ENCODE results near the gene FAAP20.

The FAAP20 gene

DNA sequence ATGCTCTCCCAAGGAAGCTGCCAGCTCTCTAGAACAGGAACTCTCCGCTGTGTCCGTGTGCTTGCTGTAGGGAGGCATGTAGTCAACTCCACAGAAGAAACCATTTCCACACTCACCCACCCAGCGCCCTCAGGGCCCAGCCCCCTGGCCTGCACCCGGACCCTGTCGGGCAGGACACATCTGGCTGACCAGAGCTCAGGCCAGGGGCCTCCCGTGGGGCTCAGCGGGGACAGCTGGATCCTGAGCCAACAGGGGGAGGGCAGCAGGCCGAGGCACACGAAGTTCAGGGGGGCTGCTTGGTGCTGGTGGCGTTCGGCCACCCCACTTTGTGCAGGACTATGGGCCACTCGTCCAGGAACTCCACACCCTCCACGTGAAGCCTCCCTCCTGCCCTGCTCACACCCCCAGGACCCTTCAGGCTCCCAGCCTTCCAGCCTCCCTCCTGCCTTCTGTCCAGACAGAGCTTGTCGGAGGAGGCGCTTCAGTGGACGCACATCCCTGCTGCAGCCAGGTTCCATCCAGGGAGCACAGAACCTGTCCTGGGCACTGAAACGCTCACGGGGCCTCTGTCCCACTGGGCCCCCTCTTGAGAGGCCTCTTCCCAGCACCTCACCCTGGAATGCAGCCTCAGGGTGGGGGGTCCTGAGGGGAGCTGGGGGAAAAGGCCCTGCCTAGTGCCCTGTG, 15.0 kb upstream of the FAAP20 start:
- DNase-seq = no peak

DNA sequence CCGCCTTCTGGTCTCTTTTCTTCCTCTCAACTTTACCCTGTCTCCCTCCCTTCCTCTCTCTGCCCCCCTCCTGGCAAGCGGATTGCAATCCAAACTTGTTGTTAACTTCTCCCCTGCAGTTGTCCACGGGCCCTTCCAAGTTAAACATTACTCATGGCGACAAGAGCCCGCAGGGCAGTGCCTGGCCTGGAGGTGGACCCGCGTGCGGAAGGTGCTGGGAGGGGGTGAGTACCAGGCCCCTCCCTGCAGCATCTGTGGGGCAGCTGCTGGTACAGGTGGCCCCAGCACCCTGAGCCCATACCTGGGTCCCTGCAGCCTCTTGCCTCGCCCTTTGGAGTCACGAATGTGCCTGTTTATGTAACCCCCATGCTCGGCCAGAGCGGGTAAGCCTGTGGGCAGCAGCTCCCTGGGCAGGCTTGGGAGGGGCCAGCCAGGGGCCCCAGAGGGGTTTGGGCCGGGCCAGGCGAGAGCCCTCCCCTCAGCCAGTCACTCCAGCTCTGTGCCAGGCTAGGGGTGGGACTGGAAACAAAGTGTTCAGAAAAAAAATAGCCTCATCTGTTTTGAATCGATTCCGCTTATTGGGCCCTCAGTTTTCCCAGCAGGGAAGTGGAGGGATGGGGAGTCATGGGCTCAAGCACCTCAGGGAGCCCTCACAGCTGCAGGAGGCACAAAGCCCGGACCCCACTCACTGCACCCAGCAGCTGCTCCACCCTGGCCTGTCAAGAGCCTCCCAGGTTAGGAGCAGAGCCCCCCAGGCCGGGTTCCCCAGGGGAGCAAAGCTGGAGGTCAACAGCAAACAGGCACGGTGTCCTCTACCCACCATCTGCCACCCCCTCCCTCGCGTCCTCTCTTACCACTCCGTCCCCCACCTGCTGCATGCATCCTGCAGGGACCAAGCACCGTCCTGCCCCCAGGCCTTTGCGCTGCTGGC, 14.0 kb upstream of the FAAP20 start:
- DNase-seq = no peak

DNA sequence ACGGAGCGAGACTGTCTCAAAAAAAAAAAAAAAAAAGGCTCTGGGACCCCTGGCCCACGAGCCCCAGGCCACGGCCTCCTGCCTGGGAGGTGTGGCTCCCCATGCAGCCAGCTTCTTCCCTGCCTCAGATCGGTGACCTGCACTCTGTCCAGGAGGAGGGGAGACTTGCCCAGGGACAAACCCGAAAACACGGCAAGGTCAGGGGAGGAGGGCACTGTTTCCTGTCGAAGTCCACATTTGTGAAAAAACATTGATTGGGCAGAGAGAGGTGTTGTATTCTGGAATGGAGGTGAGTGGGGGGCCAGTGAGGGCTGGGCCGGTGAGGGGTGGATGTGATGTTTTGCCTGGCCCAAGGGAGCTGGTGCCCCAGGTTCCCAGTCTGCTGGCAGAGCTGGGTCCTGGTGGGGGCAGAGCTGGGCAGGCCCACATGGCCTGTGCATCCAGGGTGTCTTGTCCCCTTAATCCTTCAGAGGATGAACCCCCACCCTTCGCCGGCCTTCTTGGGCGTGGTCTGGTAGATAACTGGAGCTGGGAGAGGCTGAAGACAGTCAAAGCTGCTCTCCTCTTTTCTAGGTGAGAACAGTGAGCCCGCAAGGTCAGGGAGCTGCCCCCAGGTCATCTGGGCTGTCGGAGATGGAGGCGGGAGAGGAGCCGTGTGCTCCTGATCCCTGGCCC, 12.4 kb upstream of the FAAP20 start:
- no peak for DNase-seq

DNA sequence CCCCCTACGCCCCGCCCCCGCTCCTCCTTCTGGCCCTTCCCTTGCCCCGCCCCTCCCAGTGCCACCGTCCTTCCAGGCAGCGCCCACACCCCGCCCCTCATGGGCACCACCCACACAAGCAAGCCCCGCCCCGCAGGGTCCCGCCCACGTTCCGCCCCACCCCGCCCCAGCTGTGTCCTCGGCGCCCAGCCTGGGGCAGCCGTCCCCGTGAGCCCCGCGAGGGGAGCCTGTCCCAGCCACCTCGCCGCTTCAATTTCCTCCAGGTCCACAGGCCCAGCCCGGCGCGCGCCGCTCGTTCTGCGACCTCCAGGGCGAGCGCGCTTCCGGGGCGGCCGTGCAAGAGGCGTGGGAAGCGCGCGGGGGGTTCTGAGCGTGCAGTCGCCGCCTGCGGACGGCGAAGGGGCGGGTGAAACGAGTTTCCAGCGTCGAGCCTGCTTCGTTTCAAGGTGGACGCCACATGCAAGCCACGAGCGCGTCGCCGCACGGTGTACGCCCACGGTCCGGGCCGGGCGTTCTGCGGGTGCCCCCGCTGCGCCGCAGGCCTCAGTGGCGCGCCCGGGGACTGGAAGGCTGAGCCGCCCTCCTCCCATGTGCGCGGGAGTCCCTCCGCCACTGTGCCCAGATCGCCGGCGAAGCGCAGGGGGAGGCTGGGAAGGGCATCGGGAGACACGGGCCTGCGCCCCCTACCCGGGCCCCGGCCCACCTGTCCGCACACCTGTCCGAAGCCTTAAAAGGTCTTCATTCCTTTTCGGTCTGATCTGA, 10.8 kb upstream of the FAAP20 start:
- peak; percentile 29 for DNase-seq

DNA sequence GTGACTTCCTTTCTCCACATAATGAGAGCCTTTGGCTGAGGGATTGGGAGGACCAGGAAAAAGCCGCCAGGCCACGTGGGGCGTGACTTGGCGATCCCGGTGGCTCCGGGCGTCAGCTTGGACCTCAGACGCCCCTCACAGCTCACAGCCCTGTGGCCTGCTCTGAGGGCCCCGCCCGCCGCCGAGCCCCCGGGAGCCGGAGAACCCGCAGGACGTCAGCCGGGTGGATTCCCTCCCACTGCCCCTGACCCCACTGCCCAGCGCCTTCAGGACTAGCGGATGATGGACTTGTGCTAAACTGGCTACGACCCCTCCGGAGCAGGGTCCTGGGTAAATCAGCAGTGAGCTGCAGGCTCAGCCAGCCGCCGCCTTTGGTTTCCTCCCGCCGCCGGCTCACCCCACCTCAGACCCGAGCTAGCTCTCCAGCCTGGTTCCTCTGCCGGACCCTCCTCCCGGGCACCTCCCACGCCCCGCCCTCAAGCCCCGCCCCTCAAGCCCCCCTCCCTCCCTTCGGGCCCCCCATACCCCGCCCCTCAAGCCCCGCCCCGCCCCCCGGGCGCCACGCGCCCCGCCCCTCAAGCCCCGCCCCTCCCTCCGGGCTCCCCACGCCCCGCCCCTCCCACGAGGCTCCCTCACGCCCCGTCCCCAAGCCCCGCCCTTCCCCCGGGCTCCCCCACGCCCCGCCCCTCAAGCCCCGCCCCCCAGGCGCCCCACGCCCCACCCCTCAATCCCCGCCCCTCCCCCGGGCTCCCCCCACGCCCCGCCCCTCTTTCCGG, 10.0 kb upstream of the FAAP20 start:
- DNase-seq = no peak

DNA sequence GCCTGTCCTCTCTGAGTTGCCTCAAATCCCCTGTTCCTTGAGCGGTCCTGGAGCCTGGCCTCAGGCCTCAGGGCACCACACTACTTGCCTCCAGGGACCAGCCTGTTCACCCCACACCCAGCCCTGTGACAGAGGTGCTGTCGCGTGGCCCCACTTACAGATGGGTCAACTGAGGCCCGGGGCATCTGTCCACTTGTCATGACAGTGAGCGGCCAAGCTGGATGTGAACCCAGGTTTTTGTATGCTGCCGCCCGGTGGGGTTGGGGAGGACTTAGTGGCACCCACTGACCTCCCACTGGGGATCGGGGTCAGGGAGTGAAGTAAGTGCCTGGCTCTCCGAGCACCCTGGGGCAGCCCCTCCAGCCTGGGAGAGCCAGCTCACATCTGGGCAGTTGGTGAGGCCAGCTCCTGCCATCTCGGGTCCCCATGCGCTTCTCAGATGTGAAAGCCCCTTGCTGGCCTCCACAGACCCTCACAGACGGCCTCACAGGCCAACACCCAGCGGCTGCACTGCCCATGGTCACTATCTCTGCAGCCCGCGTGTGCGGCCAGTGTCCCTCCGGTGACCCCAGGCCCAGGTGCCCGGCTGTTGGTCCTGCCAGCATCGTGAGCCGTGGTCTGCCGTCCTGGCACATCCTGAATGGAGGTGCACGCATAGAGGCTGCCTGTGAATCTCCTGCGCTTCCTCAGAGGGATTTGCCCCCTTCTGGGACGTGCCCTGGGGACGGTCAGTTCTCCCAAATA, 9.3 kb upstream of the FAAP20 start:
- no peak for DNase-seq

DNA sequence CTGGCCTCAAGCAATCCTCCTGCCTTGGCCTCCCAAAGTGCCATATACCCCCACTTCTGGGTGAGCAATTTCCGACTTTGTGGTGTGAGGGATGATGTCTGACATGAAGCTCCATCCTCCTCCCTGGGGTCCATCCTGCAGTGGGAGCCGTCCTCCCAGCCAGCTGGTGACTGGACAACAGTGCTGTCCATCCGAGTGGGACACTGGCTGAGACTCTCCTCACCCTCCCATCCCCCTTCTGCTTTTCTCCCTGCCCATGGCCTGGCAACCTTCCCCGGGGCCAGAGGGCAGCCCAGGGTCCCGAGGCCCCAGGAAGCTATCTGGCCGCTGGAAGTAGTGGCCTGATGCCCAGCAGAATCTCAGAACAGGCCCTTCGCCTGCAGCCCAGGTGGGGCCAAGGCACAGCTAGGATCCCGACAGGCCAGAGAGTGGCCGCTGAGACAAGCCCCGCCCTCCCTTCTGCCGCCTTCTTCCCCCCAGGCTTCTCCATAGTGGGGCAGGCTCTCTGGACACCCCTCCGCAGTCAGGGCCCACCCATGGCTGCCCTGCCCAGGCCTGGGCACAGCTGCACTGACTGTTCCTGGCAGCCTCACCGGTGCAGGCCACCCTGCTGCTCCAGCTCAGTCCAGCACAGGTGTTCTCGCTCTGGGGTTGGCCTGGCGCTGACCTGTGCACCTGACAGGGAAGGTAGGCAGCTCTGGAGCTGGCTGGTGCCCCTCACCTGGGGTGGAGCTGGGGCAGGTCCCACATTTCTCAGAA, 8.4 kb upstream of the FAAP20 start:
- DNase-seq = no peak

DNA sequence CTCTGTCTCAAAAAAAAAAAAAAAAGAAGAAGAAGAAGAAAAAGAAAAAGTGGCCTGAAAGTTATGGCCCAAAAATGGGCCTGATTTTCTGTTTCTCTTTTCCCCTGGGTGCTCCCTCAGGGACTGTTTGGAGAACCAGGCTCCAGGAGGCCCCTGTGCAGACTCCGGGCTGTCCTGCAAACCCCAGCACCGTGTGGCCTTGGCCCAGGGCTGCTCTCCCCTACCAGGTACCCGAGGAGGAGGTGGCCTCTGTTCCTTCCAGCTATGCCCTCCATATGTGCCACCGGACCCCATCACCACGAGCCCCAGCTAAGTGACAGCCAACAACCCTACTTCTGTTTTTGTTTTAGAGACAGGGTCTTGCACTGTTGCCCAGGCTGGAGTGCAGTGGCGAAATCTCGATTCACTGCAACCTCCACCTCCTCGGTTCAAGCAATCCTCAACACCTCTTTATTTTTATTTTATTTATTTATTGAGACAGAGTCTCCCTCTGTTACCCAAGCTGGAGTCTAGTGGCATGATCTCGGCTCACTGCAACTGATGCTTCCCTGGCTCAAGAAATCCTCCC, 7.5 kb upstream of the FAAP20 start:
- no peak for DNase-seq

DNA sequence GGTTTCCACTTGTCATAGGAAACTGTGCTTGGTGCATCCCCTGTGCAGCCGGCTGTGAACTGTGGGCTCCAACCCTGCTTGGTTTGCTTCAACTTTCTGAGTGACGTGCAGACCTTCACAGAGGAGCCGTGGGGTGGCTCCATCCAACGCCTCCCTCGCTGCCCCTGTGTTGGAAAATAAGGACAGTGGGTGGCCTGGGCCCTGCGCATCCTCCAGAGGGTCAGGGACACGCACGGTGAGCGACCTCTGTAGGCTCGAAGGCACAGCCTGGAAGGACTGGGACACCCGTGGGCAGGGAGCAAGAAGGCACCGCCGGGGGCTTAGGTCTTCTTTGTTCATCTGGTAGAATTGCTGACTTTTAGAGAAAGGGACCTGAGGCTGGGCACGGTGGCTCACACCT, 6.5 kb upstream of the FAAP20 start:
- no peak for DNase-seq

DNA sequence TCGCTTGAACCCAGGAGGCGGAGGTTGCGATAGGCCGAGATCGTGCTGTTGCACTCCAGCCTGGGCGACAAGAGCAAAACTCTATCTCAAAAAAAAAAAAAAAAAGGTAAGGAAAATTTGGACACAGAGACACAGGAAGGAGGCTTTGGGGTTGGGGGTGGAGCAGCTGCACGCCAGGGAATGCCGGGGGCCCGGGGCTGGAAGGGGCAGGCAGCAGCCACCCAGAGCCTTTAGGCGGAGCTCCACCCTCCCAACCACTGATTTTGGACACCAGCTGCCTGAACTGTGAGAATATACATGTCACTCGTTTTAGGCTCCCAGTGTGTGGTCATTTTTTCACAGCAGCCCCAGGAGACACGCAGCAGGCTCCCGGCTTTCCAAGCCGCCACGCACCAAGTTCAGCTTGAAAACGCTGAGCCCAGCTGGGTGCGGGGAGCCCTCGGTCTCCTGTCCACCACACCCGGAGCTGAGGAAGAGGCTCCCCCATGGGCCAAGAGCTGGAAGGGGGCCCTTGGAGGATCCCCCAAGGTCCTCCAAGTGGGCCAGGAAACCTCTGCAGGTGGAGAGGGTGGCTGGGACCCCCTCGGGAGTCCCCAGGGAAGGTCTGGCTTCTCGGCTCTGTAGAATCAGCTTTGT, 5.9 kb upstream of the FAAP20 start:
- DNase-seq = no peak

DNA sequence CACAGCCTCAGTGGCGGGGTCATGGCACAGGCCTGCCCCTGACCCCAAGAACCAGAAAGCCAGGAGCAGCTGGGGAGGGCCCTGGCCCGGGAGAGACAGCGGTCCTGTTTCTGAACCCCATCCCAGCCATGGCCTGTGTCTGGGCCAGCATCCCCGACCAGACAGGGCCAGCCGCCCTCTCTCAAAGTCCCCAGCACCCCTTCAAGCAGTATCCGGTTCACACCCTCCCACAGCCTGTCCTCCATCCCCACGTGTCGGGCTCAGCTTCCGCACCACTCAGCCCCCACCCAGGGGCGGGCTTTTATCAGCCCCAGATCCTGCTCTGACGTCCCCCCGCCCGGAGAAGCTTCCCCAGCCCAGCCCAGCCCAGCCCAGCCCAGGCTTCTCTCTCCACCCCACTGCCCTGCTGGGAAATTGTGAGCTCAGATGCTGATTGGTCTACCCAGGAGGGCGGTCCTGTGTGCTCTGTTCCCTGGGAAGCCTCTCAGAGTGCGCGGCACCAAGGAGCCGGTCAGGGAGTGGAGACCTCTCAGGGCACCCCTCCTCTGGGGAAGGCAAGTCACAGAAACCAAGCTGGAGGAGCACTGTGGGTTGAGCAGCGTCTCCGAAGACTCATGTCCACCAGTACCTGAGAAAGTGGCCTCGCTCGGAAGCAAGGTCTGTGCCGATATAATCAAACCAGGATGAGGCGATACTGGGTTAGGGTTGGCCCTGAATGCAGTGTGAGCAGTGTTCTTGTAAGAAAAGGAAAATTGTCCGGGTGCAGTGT, 4.7 kb upstream of the FAAP20 start:
- DNase-seq = no peak

DNA sequence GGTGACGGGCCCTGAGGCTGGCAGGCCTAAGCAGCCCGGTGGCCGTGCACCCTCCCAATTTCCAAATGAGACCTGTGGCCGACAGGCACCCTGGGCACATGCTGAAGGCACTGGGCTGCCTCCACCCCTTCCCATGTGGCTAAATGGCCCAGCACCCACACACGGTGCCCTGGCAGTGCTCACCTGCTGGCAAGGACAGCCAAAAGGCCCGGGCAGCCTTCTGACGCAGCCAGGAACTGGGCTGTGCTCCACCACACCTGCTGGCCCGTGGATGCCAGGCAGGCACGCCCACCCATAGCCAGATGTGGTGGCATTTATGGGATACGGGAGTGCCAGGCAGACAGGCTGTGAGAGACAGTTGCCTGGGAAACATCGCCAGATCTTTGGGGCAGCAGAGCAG, 4.0 kb upstream of the FAAP20 start:
- no peak for DNase-seq

DNA sequence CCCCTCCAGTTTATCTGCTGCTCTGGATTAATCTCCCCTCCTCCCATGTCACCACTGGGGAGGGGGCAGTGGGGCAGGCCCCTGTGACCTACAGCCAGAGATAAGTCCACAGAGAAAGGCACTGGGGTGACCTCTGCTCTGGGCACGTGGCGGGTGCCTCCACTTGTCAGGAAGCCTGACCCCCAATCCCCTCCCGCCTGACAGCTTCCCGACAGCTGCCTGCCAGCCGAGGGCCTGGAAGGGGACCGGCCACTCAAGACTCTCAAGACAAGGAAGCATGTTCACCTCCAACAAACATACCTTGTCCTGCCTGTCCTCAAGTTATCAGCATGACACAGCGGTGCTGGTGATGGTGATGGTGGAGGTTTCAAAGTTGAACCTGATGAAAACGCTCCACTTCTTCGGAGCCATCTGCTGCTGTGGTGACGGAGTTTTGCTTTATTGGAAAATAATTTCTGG, 3.2 kb upstream of the FAAP20 start:
- DNase-seq = no peak

DNA sequence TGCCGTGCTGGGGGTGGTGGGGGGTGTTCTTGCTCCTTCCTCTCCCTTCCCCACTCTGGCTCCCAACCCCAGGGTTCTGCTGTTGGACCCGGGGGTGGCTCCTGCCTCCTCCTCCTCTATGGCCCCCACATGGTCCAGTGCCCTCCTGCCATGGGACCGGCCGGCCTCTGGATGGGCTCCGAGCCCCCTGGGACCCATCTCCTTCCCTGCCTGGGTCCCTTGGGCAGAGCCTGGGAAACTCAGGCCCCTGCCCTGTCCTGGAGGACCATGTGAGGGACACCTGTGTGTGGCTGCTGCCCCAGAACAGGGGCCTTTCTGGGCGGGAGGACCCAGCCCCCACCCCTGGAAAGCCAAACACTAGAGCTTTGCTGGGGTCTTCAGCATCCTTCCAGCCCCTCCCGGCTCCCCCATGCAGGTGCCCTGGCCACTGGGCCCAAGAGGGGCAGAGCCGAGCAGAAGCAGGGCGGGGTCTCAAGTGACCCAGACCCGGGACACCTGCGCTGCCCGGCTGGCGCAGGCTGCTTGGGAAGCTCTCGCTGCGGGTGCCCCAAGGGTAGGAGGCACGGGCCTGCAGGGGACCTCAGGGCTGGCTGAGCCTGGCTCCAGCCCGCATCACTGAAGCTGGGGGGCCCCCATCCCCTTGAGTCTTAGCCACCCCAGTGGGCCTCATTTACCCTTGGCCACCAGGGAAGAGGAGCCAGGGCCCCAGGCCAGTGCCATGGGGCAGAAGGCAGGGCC, 2.5 kb upstream of the FAAP20 start:
- no peak for DNase-seq

DNA sequence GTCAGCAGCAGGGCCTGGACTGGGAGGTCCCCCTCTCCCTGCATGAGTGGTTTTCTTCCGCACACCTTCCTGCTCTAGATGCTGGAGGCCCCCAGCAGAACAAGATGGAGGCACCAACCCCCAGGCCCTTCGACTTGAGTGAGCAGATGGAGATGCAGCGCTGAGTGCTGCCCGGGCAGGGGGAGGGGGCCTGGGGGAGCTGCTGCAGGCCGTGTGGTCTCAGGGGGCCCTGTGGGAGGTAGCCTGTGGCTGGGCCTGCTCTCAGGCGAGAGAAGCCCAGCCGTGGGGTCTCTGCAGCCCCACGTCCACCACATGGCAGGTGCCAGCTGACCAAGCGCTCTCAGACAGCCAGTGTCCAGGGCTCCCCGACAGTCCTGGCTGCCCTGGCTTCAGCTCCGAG, 1.2 kb upstream of the FAAP20 start:
- no peak for DNase-seq

DNA sequence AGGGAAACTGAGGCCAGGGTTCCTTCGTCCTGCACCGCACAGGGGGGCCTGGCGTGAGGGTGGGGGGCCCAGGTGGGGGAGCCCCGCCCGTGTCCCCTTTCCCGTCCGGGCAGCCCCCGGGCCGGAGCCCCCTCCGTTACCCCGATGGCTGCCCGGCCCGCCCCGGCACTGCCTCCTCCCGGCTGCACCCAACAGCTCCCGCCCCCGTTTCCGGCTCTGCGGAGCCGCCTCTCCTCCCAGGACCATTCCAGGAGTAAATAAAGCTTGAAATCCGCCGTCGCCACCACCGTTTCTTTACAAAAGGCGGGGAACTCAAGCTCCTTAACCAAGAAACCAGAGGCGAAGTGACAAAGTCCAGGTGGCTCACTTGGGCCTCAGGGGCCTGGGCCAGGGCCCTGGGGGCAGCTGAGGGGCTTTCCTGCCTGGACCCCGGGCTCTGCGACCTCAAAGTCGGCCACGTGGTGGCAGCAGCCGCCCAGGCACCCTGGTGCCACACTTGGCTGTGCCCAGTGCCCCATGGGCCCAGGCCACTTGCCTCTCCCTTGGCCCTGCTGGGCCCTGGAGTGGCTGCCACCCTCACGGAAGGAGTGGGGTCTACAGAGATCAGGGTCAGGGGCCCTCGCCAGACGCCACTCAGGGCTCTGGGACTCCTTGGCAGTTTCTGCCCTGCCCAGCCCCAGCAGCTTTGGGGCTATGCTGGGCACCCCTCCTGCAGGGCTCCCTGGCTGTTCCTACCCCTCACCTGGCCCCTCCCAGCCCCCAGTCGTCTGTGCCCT, 514 bp upstream of the FAAP20 start:
- peak; percentile 10 for DNase-seq
